Measurements from ENCODE around the gene UNC5C. TPM values are rescaled to one million over a fixed set of nuclear protein-coding genes. Genes with fewer than 3 reads are reported as not detected.

The UNC5C gene
- total RNA-seq, 2 experiments from 2014 or later: not detected

GRCh38 chr4:95585016-95585695 lies 36.4 kb upstream of the UNC5C start:
- ChIA-PET POLR2A (no interaction called here), CTCF (ENCODE audit: unreplicated experiment) (no interaction called here)
- Histone ChIP-seq H3K79me2 (ENCODE audit: insufficient read depth, low read depth, low read length) (no peaks in the 10 kb centered on the region), H4K20me1 (ENCODE audit: insufficient read depth, low read length) (no peaks in the 10 kb centered on the region), H3K9me3 (ENCODE audit: low read length) (no peaks in the 10 kb centered on the region), H3K4me1 (ENCODE audit: insufficient read depth, low read length, poor library complexity, severe bottlenecking) (no peaks in the 10 kb centered on the region), H3K4me3 (ENCODE audit: low read depth, low read length, poor library complexity, severe bottlenecking) (no peak overlapping the region), H3K4me2 (ENCODE audit: low read length) (no peak overlapping the region), H2AFZ (ENCODE audit: low read length) (no peak overlapping the region), H3K27ac (ENCODE audit: low read depth, low read length, poor library complexity, severe bottlenecking) (no peak overlapping the region), H3K36me3 (ENCODE audit: insufficient read depth, low read length) (no peaks in the 10 kb centered on the region), H3K9me2 (ENCODE audit: insufficient read depth, low read length) (no peaks in the 10 kb centered on the region)
- intact Hi-C loops (cut with micrococcal nuclease; ENCODE audit: unreplicated experiment): no loop called here
- DNase-seq (ENCODE audit: low spot score): no peak
- no TSS peak for BruUV-seq (replicated peaks)
- TF ChIP-seq EZH2phosphoT487 (IDR thresholded peaks at IDR 0.05; ENCODE audit: borderline replicate concordance, low read depth, low read length): no peak
- TF ChIP-seq CTCF (conservative IDR thresholded peaks at IDR 0.05; ENCODE audit: low read length): no peak

GRCh38 chr4:95580226-95580625 lies 31.5 kb upstream of the UNC5C start:
- H3K9me2 ChIP-seq (ENCODE audit: insufficient read depth, low read length): no peaks in the 10 kb centered on the region
- CTCF ChIA-PET (ENCODE audit: unreplicated experiment): no interaction called here
- H3K27ac ChIP-seq (ENCODE audit: low read depth, low read length, poor library complexity, severe bottlenecking): no peak overlapping the region
- intact Hi-C loops (cut with micrococcal nuclease; ENCODE audit: unreplicated experiment): no loop called here
- POLR2A ChIA-PET: no interaction called here
- no peaks in the 10 kb centered on the region for H3K36me3 ChIP-seq (ENCODE audit: insufficient read depth, low read length)
- H3K79me2 ChIP-seq (ENCODE audit: insufficient read depth, low read depth, low read length): no peaks in the 10 kb centered on the region
- H3K4me1 ChIP-seq (ENCODE audit: insufficient read depth, low read length, poor library complexity, severe bottlenecking): no peaks in the 10 kb centered on the region
- DNase-seq (ENCODE audit: low spot score): no peak
- no peaks in the 10 kb centered on the region for H3K9me3 ChIP-seq (ENCODE audit: low read length)
- TF ChIP-seq EZH2phosphoT487 (IDR thresholded peaks at IDR 0.05; ENCODE audit: borderline replicate concordance, low read depth, low read length): no peak
- TF ChIP-seq CTCF (conservative IDR thresholded peaks at IDR 0.05; ENCODE audit: low read length): no peak
- no TSS peak for BruUV-seq (replicated peaks)
- H3K4me3 ChIP-seq (ENCODE audit: low read depth, low read length, poor library complexity, severe bottlenecking): no peak overlapping the region
- H2AFZ ChIP-seq (ENCODE audit: low read length): no peak overlapping the region
- H3K4me2 ChIP-seq (ENCODE audit: low read length): no peak overlapping the region
- H4K20me1 ChIP-seq (ENCODE audit: insufficient read depth, low read length): no peaks in the 10 kb centered on the region

- no peaks in the 10 kb centered on the region for H3K36me3 ChIP-seq (ENCODE audit: insufficient read depth, low read length)
- intact Hi-C loops (cut with micrococcal nuclease; ENCODE audit: unreplicated experiment): no loop called here
- H3K9me3 ChIP-seq (ENCODE audit: low read length): no peaks in the 10 kb centered on the region
- no peak overlapping the region for H3K4me2 ChIP-seq (ENCODE audit: low read length)
- no peak overlapping the region for H3K27ac ChIP-seq (ENCODE audit: low read depth, low read length, poor library complexity, severe bottlenecking)
- no peak for TF ChIP-seq EZH2phosphoT487 (IDR thresholded peaks at IDR 0.05; ENCODE audit: borderline replicate concordance, low read depth, low read length)
- TF ChIP-seq CTCF (conservative IDR thresholded peaks at IDR 0.05; ENCODE audit: low read length): no peak
- no peaks in the 10 kb centered on the region for H3K9me2 ChIP-seq (ENCODE audit: insufficient read depth, low read length)
- no peaks in the 10 kb centered on the region for H4K20me1 ChIP-seq (ENCODE audit: insufficient read depth, low read length)
- no peaks in the 10 kb centered on the region for H3K4me1 ChIP-seq (ENCODE audit: insufficient read depth, low read length, poor library complexity, severe bottlenecking)
- CTCF ChIA-PET (ENCODE audit: unreplicated experiment): no interaction called here
- no peak overlapping the region for H2AFZ ChIP-seq (ENCODE audit: low read length)
- POLR2A ChIA-PET: interaction anchor here (0.6 kb wide), 1 partner anchor 135 kb away, joined by 3 read pairs; no protein-coding TSS in a partner anchor
- DNase-seq (ENCODE audit: low spot score): no peak
- H3K4me3 ChIP-seq (ENCODE audit: low read depth, low read length, poor library complexity, severe bottlenecking): no peak overlapping the region
- no peaks in the 10 kb centered on the region for H3K79me2 ChIP-seq (ENCODE audit: insufficient read depth, low read depth, low read length)
- no TSS peak for BruUV-seq (replicated peaks)
Observed at GRCh38 chr4:95572304-95572991, 23.7 kb upstream of the UNC5C start.
